ENCODE results near the gene ENTPD3. TPM values are rescaled to one million over a fixed set of nuclear protein-coding genes. Genes with fewer than 3 reads are reported as not detected.

Gene ENTPD3
- total RNA-seq, 2 experiments from 2014 or later, result not detected

GRCh38 chr3:40417845-40418543, 31.0 kb downstream of the ENTPD3 start:
- no peak overlapping the region for H2AFZ ChIP-seq (ENCODE audit: low read length)
- intact Hi-C loops (cut with micrococcal nuclease; ENCODE audit: unreplicated experiment), result no loop called here
- CTCF ChIA-PET (ENCODE audit: unreplicated experiment), result no interaction called here

GRCh38 chr3:40422861-40423260, 35.9 kb downstream of the ENTPD3 start:
- Histone ChIP-seq H2AFZ (ENCODE audit: low read length) (no peak overlapping the region), H4K20me1 (ENCODE audit: insufficient read depth, low read length) (no peaks in the 10 kb centered on the region), H3K4me2 (ENCODE audit: low read length) (no peak overlapping the region), H3K9me2 (ENCODE audit: insufficient read depth, low read length) (no peaks in the 10 kb centered on the region), H3K4me1 (ENCODE audit: insufficient read depth, low read length, poor library complexity, severe bottlenecking) (no peaks in the 10 kb centered on the region), H3K79me2 (ENCODE audit: insufficient read depth, low read depth, low read length) (no peaks in the 10 kb centered on the region), H3K9me3 (ENCODE audit: low read length) (no peaks in the 10 kb centered on the region), H3K27ac (ENCODE audit: low read depth, low read length, poor library complexity, severe bottlenecking) (no peak overlapping the region), H3K36me3 (ENCODE audit: insufficient read depth, low read length) (no peaks in the 10 kb centered on the region), H3K4me3 (ENCODE audit: low read depth, low read length, poor library complexity, severe bottlenecking) (no peak overlapping the region)
- no TSS peak for BruUV-seq (replicated peaks)
- no peak for DNase-seq (ENCODE audit: low spot score)
- ChIA-PET POLR2A (no interaction called here), CTCF (ENCODE audit: unreplicated experiment) (no interaction called here)
- TF ChIP-seq EZH2phosphoT487 (IDR thresholded peaks at IDR 0.05; ENCODE audit: borderline replicate concordance, low read depth, low read length) (no peak), CTCF (conservative IDR thresholded peaks at IDR 0.05; ENCODE audit: low read length) (no peak)
- intact Hi-C loops (cut with micrococcal nuclease; ENCODE audit: unreplicated experiment), result no loop called here

More at GRCh38 chr3:40417845-40418543, 31.0 kb downstream of the ENTPD3 start:
- no peaks in the 10 kb centered on the region for H3K36me3 ChIP-seq (ENCODE audit: insufficient read depth, low read length)
- no peaks in the 10 kb centered on the region for H3K4me1 ChIP-seq (ENCODE audit: insufficient read depth, low read length, poor library complexity, severe bottlenecking)
- BruUV-seq (replicated peaks), result no TSS peak
- no peak overlapping the region for H3K4me3 ChIP-seq (ENCODE audit: low read depth, low read length, poor library complexity, severe bottlenecking)
- POLR2A ChIA-PET, result interaction anchor here (0.6 kb wide), 1 partner anchor 1274 kb away, joined by 3 read pairs; no protein-coding TSS in a partner anchor
- TF ChIP-seq CTCF (conservative IDR thresholded peaks at IDR 0.05; ENCODE audit: low read length), result no peak
- TF ChIP-seq EZH2phosphoT487 (IDR thresholded peaks at IDR 0.05; ENCODE audit: borderline replicate concordance, low read depth, low read length), result no peak
- H3K9me3 ChIP-seq (ENCODE audit: low read length), result no peaks in the 10 kb centered on the region
- no peak overlapping the region for H3K27ac ChIP-seq (ENCODE audit: low read depth, low read length, poor library complexity, severe bottlenecking)
- H3K79me2 ChIP-seq (ENCODE audit: insufficient read depth, low read depth, low read length), result no peaks in the 10 kb centered on the region
- DNase-seq (ENCODE audit: low spot score), result no peak
- H4K20me1 ChIP-seq (ENCODE audit: insufficient read depth, low read length), result no peaks in the 10 kb centered on the region
- H3K4me2 ChIP-seq (ENCODE audit: low read length), result no peak overlapping the region
- H3K9me2 ChIP-seq (ENCODE audit: insufficient read depth, low read length), result no peaks in the 10 kb centered on the region

GRCh38 chr3:40427045-40427669, 40.2 kb downstream of the ENTPD3 start:
- H3K4me3 ChIP-seq (ENCODE audit: low read depth, low read length, poor library complexity, severe bottlenecking), result no peak overlapping the region
- H3K79me2 ChIP-seq (ENCODE audit: insufficient read depth, low read depth, low read length), result no peaks in the 10 kb centered on the region
- H3K4me1 ChIP-seq (ENCODE audit: insufficient read depth, low read length, poor library complexity, severe bottlenecking), result no peaks in the 10 kb centered on the region
- ChIA-PET CTCF (ENCODE audit: unreplicated experiment) (no interaction called here), POLR2A (no interaction called here)
- H3K9me3 ChIP-seq (ENCODE audit: low read length), result no peaks in the 10 kb centered on the region
- no peak overlapping the region for H3K27ac ChIP-seq (ENCODE audit: low read depth, low read length, poor library complexity, severe bottlenecking)
- H3K9me2 ChIP-seq (ENCODE audit: insufficient read depth, low read length), result no peaks in the 10 kb centered on the region
- no peaks in the 10 kb centered on the region for H4K20me1 ChIP-seq (ENCODE audit: insufficient read depth, low read length)
- no peak overlapping the region for H2AFZ ChIP-seq (ENCODE audit: low read length)
- H3K36me3 ChIP-seq (ENCODE audit: insufficient read depth, low read length), result no peaks in the 10 kb centered on the region
- intact Hi-C loops (cut with micrococcal nuclease; ENCODE audit: unreplicated experiment), result no loop called here
- H3K4me2 ChIP-seq (ENCODE audit: low read length), result no peak overlapping the region
- no peak for DNase-seq (ENCODE audit: low spot score)
- no TSS peak for BruUV-seq (replicated peaks)
- TF ChIP-seq CTCF (conservative IDR thresholded peaks at IDR 0.05; ENCODE audit: low read length) (no peak), EZH2phosphoT487 (IDR thresholded peaks at IDR 0.05; ENCODE audit: borderline replicate concordance, low read depth, low read length) (no peak)

Measured in OCI-LY7 (cell line).